Measurements from ENCODE around the gene MACROD2. TPM values are rescaled to one million over a fixed set of nuclear protein-coding genes. Genes with fewer than 3 reads are reported as not detected.

MACROD2 gene
- total RNA-seq, 4 donors from 2014 or later: 8.7 to 17.8 (median 10.8) TPM

DNA sequence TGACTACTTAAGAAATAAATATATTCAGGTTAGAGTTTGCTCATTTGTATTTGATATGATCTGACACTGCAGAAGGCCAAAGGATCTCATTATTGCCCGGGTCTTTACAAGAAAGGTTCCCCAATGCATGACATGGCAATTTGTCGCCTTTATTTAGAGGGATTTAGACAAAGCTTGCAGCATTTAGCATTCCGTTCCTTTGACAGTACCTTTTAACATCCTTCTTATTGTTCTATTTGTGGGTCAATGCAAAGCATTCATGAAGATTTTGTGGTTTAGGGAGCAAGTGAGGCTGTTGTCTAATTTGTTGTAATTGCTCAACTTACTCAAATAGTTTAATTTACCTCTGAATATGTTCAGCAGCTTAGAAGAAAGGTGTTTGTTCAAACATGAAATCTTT is 572.9 kb downstream of the MACROD2 start:
- 84 to 86% methylated on average over 3 of the region's 3 CpGs for WGBS, 2 donors
- TF ChIP-seq POLR2A (IDR thresholded peaks at IDR 0.05): no peak
- TF ChIP-seq, protein P1, sequence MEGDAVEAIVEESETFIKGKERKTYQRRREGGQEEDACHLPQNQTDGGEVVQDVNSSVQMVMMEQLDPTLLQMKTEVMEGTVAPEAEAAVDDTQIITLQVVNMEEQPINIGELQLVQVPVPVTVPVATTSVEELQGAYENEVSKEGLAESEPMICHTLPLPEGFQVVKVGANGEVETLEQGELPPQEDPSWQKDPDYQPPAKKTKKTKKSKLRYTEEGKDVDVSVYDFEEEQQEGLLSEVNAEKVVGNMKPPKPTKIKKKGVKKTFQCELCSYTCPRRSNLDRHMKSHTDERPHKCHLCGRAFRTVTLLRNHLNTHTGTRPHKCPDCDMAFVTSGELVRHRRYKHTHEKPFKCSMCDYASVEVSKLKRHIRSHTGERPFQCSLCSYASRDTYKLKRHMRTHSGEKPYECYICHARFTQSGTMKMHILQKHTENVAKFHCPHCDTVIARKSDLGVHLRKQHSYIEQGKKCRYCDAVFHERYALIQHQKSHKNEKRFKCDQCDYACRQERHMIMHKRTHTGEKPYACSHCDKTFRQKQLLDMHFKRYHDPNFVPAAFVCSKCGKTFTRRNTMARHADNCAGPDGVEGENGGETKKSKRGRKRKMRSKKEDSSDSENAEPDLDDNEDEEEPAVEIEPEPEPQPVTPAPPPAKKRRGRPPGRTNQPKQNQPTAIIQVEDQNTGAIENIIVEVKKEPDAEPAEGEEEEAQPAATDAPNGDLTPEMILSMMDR (IDR thresholded peaks at IDR 0.05): no peak
- H3K4me1 ChIP-seq: no peaks in the 10 kb centered on the region
- intact Hi-C loops (cut with DNase I): no loop called here
- no peak overlapping the region for H3K27ac ChIP-seq
- H3K36me3 ChIP-seq: no peaks in the 10 kb centered on the region
- H3K4me3 ChIP-seq (replicated peaks in 1 of 3): no peak overlapping the region
- H3K9me3 ChIP-seq: no peaks in the 10 kb centered on the region
- no peak for DNase-seq
- no peaks in the 10 kb centered on the region for H3K27me3 ChIP-seq

DNA sequence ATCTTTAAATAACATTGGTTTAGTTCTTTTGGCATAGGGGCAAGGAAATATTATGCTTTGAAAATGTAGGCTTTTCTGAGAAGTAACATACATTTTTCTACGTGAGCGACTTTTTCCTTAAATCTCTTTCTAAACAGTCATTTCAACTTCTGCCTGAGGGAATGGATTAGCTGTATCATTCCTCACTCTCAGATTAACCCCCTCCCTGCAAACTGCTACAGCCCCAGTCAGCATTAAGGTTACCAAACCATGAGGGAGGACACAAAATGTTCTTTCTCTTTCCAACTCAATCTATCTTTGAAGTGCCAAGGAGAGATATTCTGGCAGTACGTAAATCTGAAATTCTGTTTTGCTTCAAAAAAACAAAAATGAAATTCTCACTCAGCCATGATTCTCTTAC is 573.4 kb downstream of the MACROD2 start:
- WGBS, 2 donors: 79 to 91% methylated on average over 3 of the region's 3 CpGs
- intact Hi-C loops (cut with DNase I): no loop called here
- H3K27ac ChIP-seq: no peak overlapping the region
- no peak for TF ChIP-seq POLR2A (IDR thresholded peaks at IDR 0.05)
- TF ChIP-seq, protein P1 (IDR thresholded peaks at IDR 0.05): no peak
- no peak for DNase-seq
- H3K4me3 ChIP-seq (replicated peaks in 1 of 3): no peak overlapping the region
- H3K36me3 ChIP-seq: no peaks in the 10 kb centered on the region
- H3K9me3 ChIP-seq: no peaks in the 10 kb centered on the region
- no peaks in the 10 kb centered on the region for H3K4me1 ChIP-seq
- no peaks in the 10 kb centered on the region for H3K27me3 ChIP-seq

DNA sequence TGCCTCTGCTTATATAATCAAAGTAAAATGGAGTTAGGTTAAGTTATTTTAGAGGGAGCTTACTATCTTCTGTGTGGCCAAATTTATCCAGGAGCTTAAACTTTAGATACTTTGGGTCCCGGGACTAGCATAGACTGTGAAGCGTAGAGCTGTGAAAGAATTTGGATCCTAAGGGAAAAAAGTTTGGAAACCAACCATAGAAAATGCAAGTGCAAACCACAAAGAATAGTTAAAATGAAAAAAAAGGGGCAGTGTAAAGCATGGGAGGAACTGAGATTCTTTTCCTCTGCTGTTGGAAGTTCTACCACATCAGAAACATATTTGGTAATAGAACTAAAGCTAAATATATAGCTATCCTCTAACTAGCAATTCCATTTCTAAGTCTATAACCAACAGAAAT is 574.3 kb downstream of the MACROD2 start:
- H3K27me3 ChIP-seq: no peaks in the 10 kb centered on the region
- H3K4me1 ChIP-seq: no peaks in the 10 kb centered on the region
- TF ChIP-seq POLR2A (IDR thresholded peaks at IDR 0.05): no peak
- TF ChIP-seq, protein P1 (IDR thresholded peaks at IDR 0.05): no peak
- H3K36me3 ChIP-seq: no peaks in the 10 kb centered on the region
- DNase-seq: no peak
- H3K9me3 ChIP-seq: no peaks in the 10 kb centered on the region
- no peak overlapping the region for H3K4me3 ChIP-seq (replicated peaks in 1 of 3)
- H3K27ac ChIP-seq: no peak overlapping the region
- intact Hi-C loops (cut with DNase I): no loop called here
- 73 to 81% methylated on average over 2 of the region's 2 CpGs for WGBS, 2 donors

DNA sequence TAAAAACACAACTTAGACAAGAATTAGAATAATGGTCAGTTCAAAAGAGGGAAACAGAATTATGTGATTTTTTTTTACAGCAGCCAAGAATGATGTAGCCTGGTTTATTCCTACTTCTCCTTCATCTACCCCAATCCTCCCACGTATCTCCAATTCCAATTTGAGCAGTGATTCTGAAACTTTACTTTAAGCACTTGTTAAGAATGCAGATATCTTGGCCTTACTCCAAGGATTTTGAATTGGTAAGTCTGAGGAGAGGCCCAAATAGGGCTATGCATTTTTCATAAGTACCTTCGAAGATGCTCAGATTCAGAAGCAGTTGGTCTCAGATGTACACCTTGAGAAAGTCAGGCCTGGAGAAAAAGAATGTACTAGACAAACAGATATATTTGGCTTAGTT is 575.5 kb downstream of the MACROD2 start:
- intact Hi-C loops (cut with DNase I): no loop called here
- Histone ChIP-seq H3K27me3 (no peaks in the 10 kb centered on the region), H3K4me3 (replicated peaks in 1 of 3) (no peak overlapping the region), H3K4me1 (no peaks in the 10 kb centered on the region), H3K27ac (no peak overlapping the region), H3K36me3 (no peaks in the 10 kb centered on the region), H3K9me3 (no peaks in the 10 kb centered on the region)
- 38 to 44% methylated on average over 2 of the region's 2 CpGs for WGBS, 2 donors
- TF ChIP-seq POLR2A (IDR thresholded peaks at IDR 0.05): no peak
- TF ChIP-seq, protein P1 (IDR thresholded peaks at IDR 0.05): no peak
- no peak for DNase-seq

DNA sequence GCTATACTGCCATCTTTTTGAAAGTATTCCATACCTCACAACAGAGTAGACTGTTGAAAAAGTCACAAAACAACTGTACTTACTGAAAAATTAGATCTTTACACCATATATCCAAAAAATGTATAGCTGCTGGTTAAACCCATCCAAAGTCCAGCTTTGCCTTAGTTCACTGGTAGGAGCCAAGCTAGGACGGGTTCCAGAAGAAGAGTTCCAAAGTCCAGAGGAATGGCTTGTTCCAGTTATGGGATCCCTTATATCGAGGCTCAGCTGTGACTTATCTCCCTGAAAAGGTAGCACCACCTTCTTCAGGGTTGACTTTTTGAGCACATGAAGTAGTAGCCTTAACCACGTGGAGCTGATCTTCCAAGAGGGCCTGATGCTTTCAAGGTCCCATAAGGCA is 578.4 kb downstream of the MACROD2 start:
- Histone ChIP-seq H3K36me3 (no peaks in the 10 kb centered on the region), H3K27me3 (no peaks in the 10 kb centered on the region), H3K4me1 (no peaks in the 10 kb centered on the region), H3K9me3 (no peaks in the 10 kb centered on the region), H3K27ac (no peak overlapping the region), H3K4me3 (replicated peaks in 1 of 3) (no peak overlapping the region)
- WGBS, 2 donors: 74 to 96% methylated on average over 3 of the region's 3 CpGs
- intact Hi-C loops (cut with DNase I): no loop called here
- DNase-seq: no peak
- TF ChIP-seq, protein P1 (IDR thresholded peaks at IDR 0.05): no peak
- no peak for TF ChIP-seq POLR2A (IDR thresholded peaks at IDR 0.05)
